Neural progenitor cell (in vitro differentiated cells): ENCODE data around the gene PRKAG2. TPM values are rescaled to one million over a fixed set of nuclear protein-coding genes. Genes with fewer than 3 reads are reported as not detected.
A peak's percentile ranks its signal among the peaks of the same experiment; 100 is the strongest.

ENCODE experiments used
- DNase-seq: peaks from one replicate; pipeline ENCODE4 v3.0.0-alpha.2; 2016; ENCODE audit warnings: low spot score
- H2AFZ ChIP-seq: fragments of 200-600 bp; sonication (generic); replicated peaks from 2 replicates; pipeline ENCODE4 v1.6.1; 2016; ENCODE audit warnings: antibody characterized with exemption
- H3F3A ChIP-seq: fragments of 200-600 bp; sonication (generic); 2 replicates; pipeline ENCODE4 v1.6.1; 2016; ENCODE audit warnings: antibody characterized with exemption, low read depth
- H3K27ac ChIP-seq: fragments of 200-600 bp; sonication (generic); 2 replicates; pipeline ENCODE4 v1.5.1; 2016; ENCODE audit warnings: mild to moderate bottlenecking
- H3K27me3 ChIP-seq: fragments of 200-600 bp; sonication (generic); 2 replicates; pipeline ENCODE4 v1.6.1; 2016; ENCODE audit warnings: mild to moderate bottlenecking, moderate library complexity
- H3K36me3 ChIP-seq: fragments of 200-600 bp; sonication (generic); 2 replicates; pipeline ENCODE4 v1.5.1; 2016
- H3K4me1 ChIP-seq: fragments of 200-600 bp; sonication (generic); 2 replicates; pipeline ENCODE4 v1.6.1; 2016; ENCODE audit warnings: mixed run types
- H3K4me2 ChIP-seq: fragments of 200-600 bp; sonication (generic); 2 replicates; pipeline ENCODE4 v1.6.1; 2016
- H3K4me3 ChIP-seq: fragments of 200-600 bp; sonication (generic); 2 replicates; pipeline ENCODE4 v1.5.1; 2016
- H3K79me2 ChIP-seq: fragments of 200-600 bp; sonication (generic); 2 replicates; pipeline ENCODE4 v1.6.1; 2016; ENCODE audit warnings: low read depth
- H3K9ac ChIP-seq: fragments of 200-600 bp; sonication (generic); 2 replicates; pipeline ENCODE4 v1.6.1; 2016
- H3K9me3 ChIP-seq: fragments of 200-600 bp; sonication (generic); 2 replicates; pipeline ENCODE4 v1.5.1; 2016; ENCODE audit warnings: low read depth
- H4K20me1 ChIP-seq: fragments of 200-600 bp; sonication (generic); 2 replicates; pipeline ENCODE4 v1.6.1; 2016; ENCODE audit warnings: low read depth
- H3K27ac Mint-ChIP-seq: 3 replicates; pipeline ENCODE4 v1.8.0; 2021; ENCODE audit warnings: mixed read lengths
- H3K27me3 Mint-ChIP-seq: 2 replicates; pipeline ENCODE4 v1.8.0; 2022; ENCODE audit warnings: low read depth, mild to moderate bottlenecking, inconsistent platforms, moderate library complexity, mixed read lengths; ENCODE audit not compliant: insufficient read depth
- H3K36me3 Mint-ChIP-seq: 3 replicates; pipeline ENCODE4 v1.8.0; 2021; ENCODE audit warnings: mixed read lengths
- H3K4me1 Mint-ChIP-seq: 3 replicates; pipeline ENCODE4 v1.8.0; 2021; ENCODE audit warnings: mixed read lengths
- H3K4me3 Mint-ChIP-seq: 3 replicates; pipeline ENCODE4 v1.8.0; 2021; ENCODE audit warnings: mild to moderate bottlenecking, moderate library complexity, mixed read lengths
- H3K9me3 Mint-ChIP-seq: 3 replicates; pipeline ENCODE4 v1.8.0; 2020; ENCODE audit warnings: mixed read lengths
- EZH2 ChIP-seq: fragments of 200-600 bp; sonication (generic); IDR thresholded peaks from 2 replicates; pipeline ENCODE4 v1.6.1; 2017; ENCODE audit warnings: antibody characterized with exemption, mild to moderate bottlenecking, moderate library complexity
- EZH2phosphoT487 ChIP-seq: fragments of 200-600 bp; sonication (generic); IDR thresholded peaks from 2 replicates; pipeline ENCODE4 v1.6.1; 2017; ENCODE audit warnings: antibody characterized with exemption
- total RNA-seq: library from RNA; depleted of rRNA; stranded (reverse); fragments of >200 nt; gene quantifications from 2 replicates; pipeline ENCODE4 v1.2.3, GENCODE V29; 2015; ENCODE audit warnings: low replicate concordance
- TF ChIP-seq, protein P1 (sequence below): fragments of 200-600 bp; sonication (generic); IDR thresholded peaks from 2 replicates; pipeline ENCODE4 v1.5.1; 2017; ENCODE audit warnings: antibody characterized with exemption, mild to moderate bottlenecking

Gene PRKAG2
- total RNA-seq, 1 donor from 2014 or later: 11.4 TPM

- no peak for TF ChIP-seq EZH2phosphoT487
- TF ChIP-seq, protein P1, sequence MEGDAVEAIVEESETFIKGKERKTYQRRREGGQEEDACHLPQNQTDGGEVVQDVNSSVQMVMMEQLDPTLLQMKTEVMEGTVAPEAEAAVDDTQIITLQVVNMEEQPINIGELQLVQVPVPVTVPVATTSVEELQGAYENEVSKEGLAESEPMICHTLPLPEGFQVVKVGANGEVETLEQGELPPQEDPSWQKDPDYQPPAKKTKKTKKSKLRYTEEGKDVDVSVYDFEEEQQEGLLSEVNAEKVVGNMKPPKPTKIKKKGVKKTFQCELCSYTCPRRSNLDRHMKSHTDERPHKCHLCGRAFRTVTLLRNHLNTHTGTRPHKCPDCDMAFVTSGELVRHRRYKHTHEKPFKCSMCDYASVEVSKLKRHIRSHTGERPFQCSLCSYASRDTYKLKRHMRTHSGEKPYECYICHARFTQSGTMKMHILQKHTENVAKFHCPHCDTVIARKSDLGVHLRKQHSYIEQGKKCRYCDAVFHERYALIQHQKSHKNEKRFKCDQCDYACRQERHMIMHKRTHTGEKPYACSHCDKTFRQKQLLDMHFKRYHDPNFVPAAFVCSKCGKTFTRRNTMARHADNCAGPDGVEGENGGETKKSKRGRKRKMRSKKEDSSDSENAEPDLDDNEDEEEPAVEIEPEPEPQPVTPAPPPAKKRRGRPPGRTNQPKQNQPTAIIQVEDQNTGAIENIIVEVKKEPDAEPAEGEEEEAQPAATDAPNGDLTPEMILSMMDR: no peak
- no peak for TF ChIP-seq EZH2
- H3K4me1 Mint-ChIP-seq: peaks cover 44% of the 10 kb centered on the region
- H3K4me3 Mint-ChIP-seq: peak overlapping the region; percentile 74
- Histone ChIP-seq H3F3A (peaks cover 25% of the 10 kb centered on the region), H3K79me2 (no peaks in the 10 kb centered on the region), H3K4me2 (peak overlapping the region; percentile 50), H3K9me3 (no peaks in the 10 kb centered on the region), H3K27me3 (peaks cover 7% of the 10 kb centered on the region), H3K27ac (no peak overlapping the region), H4K20me1 (no peaks in the 10 kb centered on the region), H3K36me3 (no peaks in the 10 kb centered on the region), H3K4me1 (peaks cover 34% of the 10 kb centered on the region), H3K9ac (no peak overlapping the region), H2AFZ (peak overlapping the region; percentile 43), H3K4me3 (no peak overlapping the region)
- H3K27ac Mint-ChIP-seq: peak overlapping the region; percentile 93
- H3K9me3 Mint-ChIP-seq: peaks cover 7% of the 10 kb centered on the region
- peaks cover 3% of the 10 kb centered on the region for H3K36me3 Mint-ChIP-seq
- peak; percentile 65 for DNase-seq
- peaks cover 26% of the 10 kb centered on the region for H3K27me3 Mint-ChIP-seq
These were observed 140.5 kb downstream of the PRKAG2 start for GRCh38 chr7:151736403-151736909.

GRCh38 chr7:151735851-151736402 lies 141.0 kb downstream of the PRKAG2 start:
- Histone ChIP-seq H3K4me2 (peak overlapping the region; percentile 50), H3K9me3 (no peaks in the 10 kb centered on the region), H3K79me2 (no peaks in the 10 kb centered on the region), H3F3A (peaks cover 26% of the 10 kb centered on the region), H3K9ac (no peak overlapping the region), H3K36me3 (no peaks in the 10 kb centered on the region), H4K20me1 (no peaks in the 10 kb centered on the region), H2AFZ (no peak overlapping the region), H3K27me3 (peaks cover 7% of the 10 kb centered on the region), H3K4me3 (no peak overlapping the region), H3K4me1 (peaks cover 38% of the 10 kb centered on the region), H3K27ac (no peak overlapping the region)
- no peak for TF ChIP-seq EZH2
- TF ChIP-seq, protein P1: no peak
- no peak for TF ChIP-seq EZH2phosphoT487
- H3K4me3 Mint-ChIP-seq: peak overlapping the region; percentile 74
- peaks cover 47% of the 10 kb centered on the region for H3K4me1 Mint-ChIP-seq
- H3K9me3 Mint-ChIP-seq: peaks cover 7% of the 10 kb centered on the region
- peak; percentile 58 for DNase-seq
- H3K27ac Mint-ChIP-seq: no peak overlapping the region
- H3K36me3 Mint-ChIP-seq: peaks cover 3% of the 10 kb centered on the region
- peaks cover 23% of the 10 kb centered on the region for H3K27me3 Mint-ChIP-seq

GRCh38 chr7:151735186-151735850 lies 141.6 kb downstream of the PRKAG2 start:
- H3K36me3 Mint-ChIP-seq: peaks cover 3% of the 10 kb centered on the region
- no peak overlapping the region for H2AFZ ChIP-seq
- no peak overlapping the region for H3K9ac ChIP-seq
- H3K4me2 ChIP-seq: peak overlapping the region; percentile 50
- no peaks in the 10 kb centered on the region for H4K20me1 ChIP-seq
- no peak for DNase-seq
- H3K27ac ChIP-seq: no peak overlapping the region
- H3K27ac Mint-ChIP-seq: no peak overlapping the region
- no peaks in the 10 kb centered on the region for H3K9me3 ChIP-seq
- H3K4me3 ChIP-seq: no peak overlapping the region
- peak overlapping the region; percentile 27 for H3K4me3 Mint-ChIP-seq
- peaks cover 21% of the 10 kb centered on the region for H3K27me3 Mint-ChIP-seq
- H3K27me3 ChIP-seq: peaks cover 7% of the 10 kb centered on the region
- H3K4me1 ChIP-seq: peaks cover 32% of the 10 kb centered on the region
- H3K36me3 ChIP-seq: no peaks in the 10 kb centered on the region
- peaks cover 7% of the 10 kb centered on the region for H3K9me3 Mint-ChIP-seq
- TF ChIP-seq EZH2phosphoT487 (no peak), EZH2 (no peak)
- TF ChIP-seq, protein P1: no peak
- H3K4me1 Mint-ChIP-seq: peaks cover 42% of the 10 kb centered on the region
- no peaks in the 10 kb centered on the region for H3K79me2 ChIP-seq
- peaks cover 20% of the 10 kb centered on the region for H3F3A ChIP-seq
